Suprapubic skin (tissue), 3 donors: ENCODE results near the gene TFPI2.

ENCODE experiments used
- CTCF ChIP-seq, 2 donors: fragments of 200-600 bp in 1 of 2; fragments of 450-650 bp in 1 of 2; sonication (generic) in 1 of 2; IDR thresholded peaks; one replicate each; pipeline ENCODE4 v1.5.1; 2016 to 2019; ENCODE audit warnings: antibody characterized with exemption in 2 of 2, mild to moderate bottlenecking in 1 of 2, moderate library complexity in 1 of 2
- EP300 ChIP-seq: sonication (generic); formaldehyde crosslinking; IDR thresholded peaks from one replicate; pipeline ENCODE4 v1.6.1; 2017; ENCODE audit warnings: antibody characterized with exemption

- TF ChIP-seq CTCF (IDR thresholded peaks at IDR 0.05) (no peak), EP300 (no peak)
Measured at GRCh38 chr7:93858857-93859256, 31.7 kb downstream of the TFPI2 start.
